Right lobe of liver (tissue), 6 donors: Measurements from ENCODE around the gene CACNB2. TPM values are rescaled to one million over a fixed set of nuclear protein-coding genes. Genes with fewer than 3 reads are reported as not detected.

Experiments used
- ATAC-seq, 4 donors: fragments of 200-7000 bp; cut with Tn5 transposase; one replicate each; pipeline ENCODE4 v1.9.1; 2020; ENCODE audit warnings: mild to moderate bottlenecking in 4 of 4, moderate library complexity in 4 of 4
- DNase-seq, 3 donors: peaks; one replicate each; pipeline ENCODE4 v3.0.0-alpha.2; 2020
- H3K27ac ChIP-seq, 3 donors: fragments of 200-600 bp; one replicate each; pipeline ENCODE4 v1.8.0; 2022
- H3K27me3 ChIP-seq, 2 donors: fragments of 200-600 bp; one replicate each; pipeline ENCODE4 v1.8.0; 2022
- H3K36me3 ChIP-seq, 4 donors: fragments of 200-600 bp; sonication (generic) in 1 of 4; one replicate each; pipeline versions ENCODE4 v1.5.1 to v1.8.0; 2017 to 2022; ENCODE audit warnings: control low read depth in 1 of 4
- H3K4me1 ChIP-seq, 4 donors: fragments of 200-600 bp; sonication (generic) in 1 of 4; one replicate each; pipeline versions ENCODE4 v1.5.1 to v1.8.0; 2017 to 2022; ENCODE audit warnings: control low read depth in 1 of 4
- H3K4me3 ChIP-seq, 3 donors: fragments of 200-600 bp; one replicate each; pipeline ENCODE4 v1.8.0; 2022
- H3K9me3 ChIP-seq, 4 donors: fragments of 200-600 bp; sonication (generic) in 1 of 4; one replicate each; pipeline versions ENCODE4 v1.5.1 to v1.8.0; 2017 to 2022; ENCODE audit warnings: control low read depth in 1 of 4
- POLR2A ChIP-seq: fragments of 450-650 bp; IDR thresholded peaks from one replicate; pipeline ENCODE4 v1.6.1; 2017; ENCODE audit warnings: antibody characterized with exemption, mild to moderate bottlenecking
- WGBS: methylation state at CpG from one replicate; pipeline ENCODE4 v1.1.6; 2018; ENCODE audit warnings: low coverage, low lambda C conversion rate; ENCODE audit not compliant: insufficient coverage; ENCODE audit errors: missing lambda C conversion rate; 5-methylcytosine and 5-hydroxymethylcytosine counted together
- intact Hi-C, 2 donors: fragments of 100-400 bp; cut with DNase I; formaldehyde crosslinking; loops; one replicate each; pipeline versions ENCODE4 v1.11.2 to v1.14.1; 2022
- long read RNA-seq: library from polyadenylated mRNA; unstranded; transcript quantifications from one replicate; pipeline ENCODE4 v2.0.0, GENCODE V29; 2019
- total RNA-seq, 6 experiments: library from RNA; depleted of rRNA in 2 of 6; stranded (reverse); fragments of >200 nt in 2 of 6; fragmentation: NEBNext Ultra II Directional in 3 of 6; extraction: Animal tissue kit (Norgen Biotek cat#: 25700) in 3 of 6; gene quantifications; one replicate each; pipeline versions ENCODE4 v1.1.0 to v1.2.4, GENCODE V29; 2016 to 2023
- TF ChIP-seq, protein P1 (sequence below), 4 donors: fragments of 200-600 bp in 3 of 4; fragments of 450-650 bp in 1 of 4; IDR thresholded peaks; one replicate each; pipeline versions ENCODE4 v1.5.1 to v1.8.0; 2016 to 2022; ENCODE audit warnings: antibody characterized with exemption in 4 of 4, mild to moderate bottlenecking in 2 of 4
- donor health status: DM: no; HTN: yes; CAD: no.
- donor health status: DM: no; HTN: no; CAD: no.
- donor health status: DM: no; HTN: no; CAD: no.
- donor health status: DM: no; HTN: yes; CAD: no.
- donor health status: DM: no; HTN: yes; CAD: no.

The CACNB2 gene
- 1 to 10 TPM in 3 of 6 experiments, under 1 TPM in 2, not detected in 1; 0.12 to 1.8 (median 1.0) TPM for total RNA-seq
- long read RNA-seq, partial matches to known transcripts, result 0 of 1 reads
- long read RNA-seq, other reads (novel, unspliced or antisense), result 1 of 1 reads

DNA sequence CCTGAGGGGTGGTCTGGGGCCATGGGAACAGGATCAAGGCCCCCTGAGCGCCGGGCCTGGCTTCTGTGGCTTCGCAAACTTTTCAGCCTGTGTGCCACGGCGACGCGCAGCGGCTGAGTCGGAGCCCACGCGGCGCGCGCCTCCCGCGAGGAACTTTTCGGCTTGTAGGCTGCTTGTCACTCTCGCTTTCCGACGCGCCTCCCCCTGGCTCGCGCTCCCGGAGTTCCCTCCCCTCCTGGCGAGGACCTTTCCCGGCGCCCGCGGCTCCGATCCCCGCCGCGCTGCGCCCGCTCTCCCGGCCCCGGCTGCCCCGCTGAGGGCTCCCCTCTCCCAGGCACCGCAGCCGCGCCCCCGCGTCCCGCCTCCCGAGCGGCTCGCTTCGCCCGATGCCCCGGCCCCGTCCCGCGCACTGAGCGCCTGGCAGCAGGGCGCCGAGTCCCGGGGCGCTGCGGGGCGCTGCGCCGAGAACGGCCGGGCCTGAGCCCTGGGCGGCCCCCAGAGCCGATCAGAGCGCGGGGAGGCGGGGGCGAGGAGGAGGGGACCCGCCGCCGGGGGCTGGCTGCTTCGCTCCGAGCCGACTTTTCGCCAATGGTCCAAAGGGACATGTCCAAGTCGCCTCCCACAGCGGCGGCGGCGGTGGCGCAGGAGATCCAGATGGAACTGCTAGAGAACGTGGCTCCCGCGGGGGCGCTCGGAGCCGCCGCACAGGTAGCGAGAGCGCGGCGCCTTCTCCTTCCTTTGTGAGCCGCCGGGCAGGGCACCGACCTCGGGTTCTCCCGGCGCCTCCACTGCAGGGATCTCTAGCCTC, at the start of gene CACNB2:
CACNB2 (plus strand) TSS at position 276 of the 808 bp plus-strand sequence.
- TF ChIP-seq, protein P1, sequence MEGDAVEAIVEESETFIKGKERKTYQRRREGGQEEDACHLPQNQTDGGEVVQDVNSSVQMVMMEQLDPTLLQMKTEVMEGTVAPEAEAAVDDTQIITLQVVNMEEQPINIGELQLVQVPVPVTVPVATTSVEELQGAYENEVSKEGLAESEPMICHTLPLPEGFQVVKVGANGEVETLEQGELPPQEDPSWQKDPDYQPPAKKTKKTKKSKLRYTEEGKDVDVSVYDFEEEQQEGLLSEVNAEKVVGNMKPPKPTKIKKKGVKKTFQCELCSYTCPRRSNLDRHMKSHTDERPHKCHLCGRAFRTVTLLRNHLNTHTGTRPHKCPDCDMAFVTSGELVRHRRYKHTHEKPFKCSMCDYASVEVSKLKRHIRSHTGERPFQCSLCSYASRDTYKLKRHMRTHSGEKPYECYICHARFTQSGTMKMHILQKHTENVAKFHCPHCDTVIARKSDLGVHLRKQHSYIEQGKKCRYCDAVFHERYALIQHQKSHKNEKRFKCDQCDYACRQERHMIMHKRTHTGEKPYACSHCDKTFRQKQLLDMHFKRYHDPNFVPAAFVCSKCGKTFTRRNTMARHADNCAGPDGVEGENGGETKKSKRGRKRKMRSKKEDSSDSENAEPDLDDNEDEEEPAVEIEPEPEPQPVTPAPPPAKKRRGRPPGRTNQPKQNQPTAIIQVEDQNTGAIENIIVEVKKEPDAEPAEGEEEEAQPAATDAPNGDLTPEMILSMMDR (IDR thresholded peaks at IDR 0.05), result no peak
- TF ChIP-seq POLR2A, result no peak
- no peaks in the 10 kb centered on the region for H3K9me3 ChIP-seq
- H3K36me3 ChIP-seq, result no peaks in the 10 kb centered on the region
- H3K4me1 ChIP-seq, result peaks cover 0 to 18% (median 0%) of the 10 kb centered on the region in 4 donors
- H3K27ac ChIP-seq, result no peak within 1 kb of the TSS
- peak; percentile 40 to 67 (median 54) for ATAC-seq
- peaks cover 0 to 7% of the 10 kb centered on the region in 2 donors for H3K27me3 ChIP-seq
- H3K4me3 ChIP-seq, result peak within 1 kb of the TSS; percentile 29 to 53 (median 33)
- DNase-seq, result peak; percentile 37 to 62 (median 48)
- WGBS, result no CpG with 5 or more reads among the region's 100 CpGs
- intact Hi-C loops, result no loop called here

DNA sequence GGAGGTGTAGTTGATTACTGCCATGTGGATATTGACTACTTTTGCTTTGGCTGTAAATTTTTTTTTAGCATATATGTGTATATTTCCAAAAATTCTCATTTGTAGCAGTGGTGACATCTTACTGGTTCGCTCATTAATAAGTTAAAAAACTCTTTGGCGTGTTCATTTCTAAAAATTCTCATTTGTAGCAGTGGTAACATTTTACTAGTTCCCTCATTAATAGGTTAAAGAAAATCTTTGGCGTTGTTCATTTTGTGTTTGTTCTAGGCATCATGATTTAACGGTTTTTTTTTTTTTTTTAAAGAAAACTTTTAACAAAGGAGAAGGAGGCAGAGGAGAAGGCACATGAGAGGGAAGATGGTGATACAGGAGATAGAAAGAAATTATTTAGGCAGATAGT, 45.9 kb upstream of the CACNB2 start:
- Histone ChIP-seq H3K27ac (no peak overlapping the region), H3K4me1 (no peaks in the 10 kb centered on the region), H3K4me3 (no peak overlapping the region), H3K36me3 (no peaks in the 10 kb centered on the region), H3K27me3 (no peaks in the 10 kb centered on the region), H3K9me3 (no peaks in the 10 kb centered on the region)
- intact Hi-C loops, result no loop called here
- WGBS, result 51% methylated on average over 4 of the region's 4 CpGs
- DNase-seq (no peak), ATAC-seq (no peak)
- no peak for TF ChIP-seq POLR2A
- TF ChIP-seq, protein P1 (IDR thresholded peaks at IDR 0.05), result no peak

DNA sequence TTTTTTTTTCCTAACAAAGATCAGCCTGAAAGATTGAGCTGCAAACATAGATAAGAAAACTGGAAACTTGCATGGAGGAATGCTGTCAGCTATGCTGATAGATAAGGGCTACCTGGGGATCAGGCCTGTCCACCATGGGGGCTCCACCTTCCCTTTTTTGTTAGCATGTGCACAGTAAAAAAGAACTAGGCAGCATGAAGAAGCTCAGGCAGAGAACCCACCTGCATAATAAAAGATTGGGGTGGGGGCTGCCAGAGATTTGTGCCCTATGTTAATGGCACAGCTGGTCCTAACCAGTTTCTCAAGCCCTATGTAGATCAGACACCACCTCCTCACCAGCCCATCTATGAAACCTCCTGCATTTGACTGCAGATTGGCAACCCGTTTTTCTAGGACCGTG, 45.4 kb upstream of the CACNB2 start:
- intact Hi-C loops, result no loop called here
- no peak for DNase-seq
- Histone ChIP-seq H3K4me1 (no peaks in the 10 kb centered on the region), H3K27me3 (no peaks in the 10 kb centered on the region), H3K9me3 (no peaks in the 10 kb centered on the region), H3K27ac (no peak overlapping the region), H3K36me3 (no peaks in the 10 kb centered on the region), H3K4me3 (no peak overlapping the region)
- WGBS, result 64% methylated on average over 2 of the region's 2 CpGs
- TF ChIP-seq, protein P1 (IDR thresholded peaks at IDR 0.05), result no peak
- no peak for TF ChIP-seq POLR2A
- ATAC-seq, result no peak

DNA sequence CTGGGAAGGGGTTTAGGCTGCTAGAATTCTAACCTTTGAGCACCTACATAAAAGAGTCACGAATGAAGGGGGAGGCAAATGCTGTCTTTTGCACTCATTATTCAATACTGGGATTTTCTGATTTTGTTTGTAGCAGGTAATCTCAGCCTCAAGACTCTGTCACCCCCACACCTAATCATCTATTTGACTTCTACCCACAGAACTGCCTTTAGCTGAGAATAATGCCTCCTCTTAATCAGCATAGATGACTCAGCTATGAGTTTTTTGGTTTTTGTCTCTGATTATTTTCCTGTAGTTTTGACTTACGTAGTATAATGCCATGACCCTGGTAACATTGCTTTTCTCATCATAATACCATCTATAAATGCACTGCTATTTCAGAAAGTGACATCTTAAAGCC, 42.7 kb upstream of the CACNB2 start:
- ATAC-seq (no peak), DNase-seq (no peak)
- no peaks in the 10 kb centered on the region for H3K9me3 ChIP-seq
- no peaks in the 10 kb centered on the region for H3K36me3 ChIP-seq
- intact Hi-C loops, result no loop called here
- no peak for TF ChIP-seq POLR2A
- TF ChIP-seq, protein P1 (IDR thresholded peaks at IDR 0.05), result no peak
- 44% methylated on average over 1 of the region's 2 CpGs for WGBS
- no peak overlapping the region for H3K4me3 ChIP-seq
- H3K27me3 ChIP-seq, result no peaks in the 10 kb centered on the region
- no peak overlapping the region for H3K27ac ChIP-seq
- H3K4me1 ChIP-seq, result no peaks in the 10 kb centered on the region
